Measurements from ENCODE around the gene DDX24.

Gene DDX24

GRCh38 chr14:94019329-94019728 is 61.7 kb downstream of the DDX24 start:
- no peak for TF ChIP-seq CTCF (IDR thresholded peaks at IDR 0.05; ENCODE audit: low read depth, low read length, poor library complexity, severe bottlenecking)
- no peak for TF ChIP-seq EZH2phosphoT487 (IDR thresholded peaks at IDR 0.05; ENCODE audit: borderline replicate concordance, low read length)
- H3K36me3 ChIP-seq (ENCODE audit: control insufficient read depth, low read length) = no peaks in the 10 kb centered on the region
- H3K79me2 ChIP-seq (ENCODE audit: control insufficient read depth, low read length) = no peaks in the 10 kb centered on the region
- H3K4me2 ChIP-seq (ENCODE audit: low read length) = no peak overlapping the region
- no peaks in the 10 kb centered on the region for H4K20me1 ChIP-seq (ENCODE audit: control insufficient read depth, insufficient read depth, low read depth, low read length)
- H3K4me3 ChIP-seq (ENCODE audit: low read length) = no peak overlapping the region
- H3K27ac ChIP-seq (ENCODE audit: low read depth, low read length) = no peak overlapping the region
- H3K9me3 ChIP-seq (ENCODE audit: control insufficient read depth, insufficient read depth, low read length) = no peaks in the 10 kb centered on the region
- H3K9me2 ChIP-seq (replicated peaks; ENCODE audit: control insufficient read depth, low read length) = no peaks in the 10 kb centered on the region
- no peaks in the 10 kb centered on the region for H3F3A ChIP-seq (ENCODE audit: control insufficient read depth, insufficient read depth)
- H3K4me1 ChIP-seq (ENCODE audit: control insufficient read depth, low read length) = no peaks in the 10 kb centered on the region
- peaks cover 43% of the 10 kb centered on the region for H3K27me3 ChIP-seq (ENCODE audit: control insufficient read depth, low read length)

GRCh38 chr14:94018308-94018707 is 62.7 kb downstream of the DDX24 start:
- Histone ChIP-seq H3K9me3 (ENCODE audit: control insufficient read depth, insufficient read depth, low read length) (no peaks in the 10 kb centered on the region), H3K27ac (ENCODE audit: low read depth, low read length) (no peak overlapping the region), H3K27me3 (ENCODE audit: control insufficient read depth, low read length) (peaks cover 43% of the 10 kb centered on the region), H4K20me1 (ENCODE audit: control insufficient read depth, insufficient read depth, low read depth, low read length) (no peaks in the 10 kb centered on the region), H3K4me1 (ENCODE audit: control insufficient read depth, low read length) (no peaks in the 10 kb centered on the region), H3F3A (ENCODE audit: control insufficient read depth, insufficient read depth) (no peaks in the 10 kb centered on the region), H3K79me2 (ENCODE audit: control insufficient read depth, low read length) (no peaks in the 10 kb centered on the region), H3K4me3 (ENCODE audit: low read length) (no peak overlapping the region), H3K36me3 (ENCODE audit: control insufficient read depth, low read length) (no peaks in the 10 kb centered on the region), H3K4me2 (ENCODE audit: low read length) (no peak overlapping the region), H3K9me2 (replicated peaks; ENCODE audit: control insufficient read depth, low read length) (no peaks in the 10 kb centered on the region)
- TF ChIP-seq CTCF (IDR thresholded peaks at IDR 0.05; ENCODE audit: low read depth, low read length, poor library complexity, severe bottlenecking) (no peak), EZH2phosphoT487 (IDR thresholded peaks at IDR 0.05; ENCODE audit: borderline replicate concordance, low read length) (no peak)

- no peaks in the 10 kb centered on the region for H3K9me3 ChIP-seq (ENCODE audit: control insufficient read depth, insufficient read depth, low read length)
- H3K79me2 ChIP-seq (ENCODE audit: control insufficient read depth, low read length) = no peaks in the 10 kb centered on the region
- H4K20me1 ChIP-seq (ENCODE audit: control insufficient read depth, insufficient read depth, low read depth, low read length) = no peaks in the 10 kb centered on the region
- no peak overlapping the region for H3K4me3 ChIP-seq (ENCODE audit: low read length)
- peaks cover 34% of the 10 kb centered on the region for H3K27me3 ChIP-seq (ENCODE audit: control insufficient read depth, low read length)
- H3F3A ChIP-seq (ENCODE audit: control insufficient read depth, insufficient read depth) = no peaks in the 10 kb centered on the region
- no peaks in the 10 kb centered on the region for H3K36me3 ChIP-seq (ENCODE audit: control insufficient read depth, low read length)
- H3K27ac ChIP-seq (ENCODE audit: low read depth, low read length) = no peak overlapping the region
- H3K9me2 ChIP-seq (replicated peaks; ENCODE audit: control insufficient read depth, low read length) = no peaks in the 10 kb centered on the region
- peaks cover 5% of the 10 kb centered on the region for H3K4me1 ChIP-seq (ENCODE audit: control insufficient read depth, low read length)
- H3K4me2 ChIP-seq (ENCODE audit: low read length) = no peak overlapping the region
- TF ChIP-seq CTCF (IDR thresholded peaks at IDR 0.05; ENCODE audit: low read depth, low read length, poor library complexity, severe bottlenecking) = no peak
- TF ChIP-seq EZH2phosphoT487 (IDR thresholded peaks at IDR 0.05; ENCODE audit: borderline replicate concordance, low read length) = no peak
Observed at GRCh38 chr14:94016446-94016976, 64.5 kb downstream of the DDX24 start.

All from DOHH2 (cell line).